Osteocyte (in vitro differentiated cells): ENCODE data around the gene HECA. TPM values are rescaled to one million over a fixed set of nuclear protein-coding genes. Genes with fewer than 3 reads are reported as not detected.
A peak's percentile ranks its signal among the peaks of the same experiment; 100 is the strongest.

Experiments used
- DNase-seq: peaks from one replicate; pipeline ENCODE4 v3.0.0; 2021; ENCODE audit warnings: mixed read lengths; ENCODE audit not compliant: unreplicated experiment; ENCODE audit errors: extremely low spot score
- H3K27ac Mint-ChIP-seq: one replicate; pipeline ENCODE4 v1.8.0; 2021; ENCODE audit warnings: mild to moderate bottlenecking, mixed read lengths; ENCODE audit not compliant: unreplicated experiment
- H3K27me3 Mint-ChIP-seq: one replicate; pipeline ENCODE4 v1.8.0; 2021; ENCODE audit warnings: mixed read lengths; ENCODE audit not compliant: unreplicated experiment
- H3K36me3 Mint-ChIP-seq: one replicate; pipeline ENCODE4 v1.8.0; 2021; ENCODE audit warnings: mixed read lengths; ENCODE audit not compliant: unreplicated experiment
- H3K4me1 Mint-ChIP-seq: one replicate; pipeline ENCODE4 v1.8.0; 2021; ENCODE audit warnings: mixed read lengths; ENCODE audit not compliant: unreplicated experiment
- H3K4me3 Mint-ChIP-seq: one replicate; pipeline ENCODE4 v1.8.0; 2021; ENCODE audit warnings: mild to moderate bottlenecking, moderate library complexity, mixed read lengths; ENCODE audit not compliant: unreplicated experiment
- H3K9me3 Mint-ChIP-seq: one replicate; pipeline ENCODE4 v1.8.0; 2021; ENCODE audit warnings: mixed read lengths; ENCODE audit not compliant: unreplicated experiment
- total RNA-seq: library from RNA; stranded (reverse); gene quantifications from 2 replicates; pipeline ENCODE4 v1.2.1, GENCODE V29; 2021
- TF ChIP-seq, protein P1 (sequence below): fragments of 200-600 bp; sonication (generic); IDR thresholded peaks from 2 replicates; pipeline ENCODE4 v1.5.0; 2021; ENCODE audit warnings: antibody characterized with exemption, mild to moderate bottlenecking, moderate library complexity

The HECA gene
- total RNA-seq, 1 donor from 2014 or later, result 24.3 TPM

DNA sequence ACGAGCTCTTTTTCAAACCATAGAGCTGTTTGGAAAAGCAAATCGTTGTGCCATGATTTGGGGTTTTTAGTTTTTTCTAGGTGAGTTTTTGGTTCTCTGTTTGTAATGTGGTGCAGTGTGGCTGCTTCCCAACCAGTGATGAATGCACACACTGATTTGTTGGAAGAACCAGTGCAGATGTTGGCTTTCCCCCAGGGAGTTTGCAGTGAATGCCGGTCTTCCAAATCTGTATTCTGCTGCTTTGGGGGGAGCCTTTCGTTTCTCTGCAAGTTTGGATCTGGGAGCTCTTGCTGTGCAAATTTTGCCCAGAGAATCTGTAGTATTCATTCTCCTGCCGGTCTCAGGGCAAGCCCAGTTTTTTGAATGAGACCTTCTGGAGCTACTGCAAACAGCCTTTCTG lies 14.5 kb downstream of the HECA start:
- TF ChIP-seq, protein P1, sequence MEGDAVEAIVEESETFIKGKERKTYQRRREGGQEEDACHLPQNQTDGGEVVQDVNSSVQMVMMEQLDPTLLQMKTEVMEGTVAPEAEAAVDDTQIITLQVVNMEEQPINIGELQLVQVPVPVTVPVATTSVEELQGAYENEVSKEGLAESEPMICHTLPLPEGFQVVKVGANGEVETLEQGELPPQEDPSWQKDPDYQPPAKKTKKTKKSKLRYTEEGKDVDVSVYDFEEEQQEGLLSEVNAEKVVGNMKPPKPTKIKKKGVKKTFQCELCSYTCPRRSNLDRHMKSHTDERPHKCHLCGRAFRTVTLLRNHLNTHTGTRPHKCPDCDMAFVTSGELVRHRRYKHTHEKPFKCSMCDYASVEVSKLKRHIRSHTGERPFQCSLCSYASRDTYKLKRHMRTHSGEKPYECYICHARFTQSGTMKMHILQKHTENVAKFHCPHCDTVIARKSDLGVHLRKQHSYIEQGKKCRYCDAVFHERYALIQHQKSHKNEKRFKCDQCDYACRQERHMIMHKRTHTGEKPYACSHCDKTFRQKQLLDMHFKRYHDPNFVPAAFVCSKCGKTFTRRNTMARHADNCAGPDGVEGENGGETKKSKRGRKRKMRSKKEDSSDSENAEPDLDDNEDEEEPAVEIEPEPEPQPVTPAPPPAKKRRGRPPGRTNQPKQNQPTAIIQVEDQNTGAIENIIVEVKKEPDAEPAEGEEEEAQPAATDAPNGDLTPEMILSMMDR, result no peak
- DNase-seq, result no peak
- no peak overlapping the region for H3K27ac Mint-ChIP-seq
- H3K4me3 Mint-ChIP-seq, result no peak overlapping the region
- peaks cover 62% of the 10 kb centered on the region for H3K4me1 Mint-ChIP-seq
- H3K9me3 Mint-ChIP-seq, result no peaks in the 10 kb centered on the region
- H3K27me3 Mint-ChIP-seq, result no peaks in the 10 kb centered on the region
- peaks cover 3% of the 10 kb centered on the region for H3K36me3 Mint-ChIP-seq

DNA sequence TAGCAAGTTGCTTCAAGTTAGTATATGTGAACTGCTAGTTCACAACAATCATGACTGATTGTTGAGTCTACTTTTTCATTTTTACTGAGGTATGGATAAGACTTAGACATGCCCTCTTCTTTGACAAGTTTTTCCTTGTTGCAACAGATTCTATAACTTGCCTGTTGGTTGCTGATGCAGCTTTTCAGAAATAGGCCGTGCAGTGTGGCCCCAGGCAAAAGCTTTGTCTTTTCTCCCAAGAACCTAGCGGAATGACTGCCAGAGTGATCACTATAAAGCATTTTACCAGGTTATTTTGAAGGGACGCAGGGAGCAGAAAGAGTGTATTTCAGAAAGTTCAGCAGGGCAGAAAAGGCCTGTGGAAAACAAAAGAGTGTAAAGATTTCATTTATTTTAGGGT lies 16.0 kb downstream of the HECA start:
- H3K4me1 Mint-ChIP-seq, result peaks cover 59% of the 10 kb centered on the region
- no peaks in the 10 kb centered on the region for H3K27me3 Mint-ChIP-seq
- no peaks in the 10 kb centered on the region for H3K9me3 Mint-ChIP-seq
- H3K4me3 Mint-ChIP-seq, result no peak overlapping the region
- peaks cover 3% of the 10 kb centered on the region for H3K36me3 Mint-ChIP-seq
- TF ChIP-seq, protein P1, result no peak
- DNase-seq, result no peak
- H3K27ac Mint-ChIP-seq, result peak overlapping the region; percentile 16

DNA sequence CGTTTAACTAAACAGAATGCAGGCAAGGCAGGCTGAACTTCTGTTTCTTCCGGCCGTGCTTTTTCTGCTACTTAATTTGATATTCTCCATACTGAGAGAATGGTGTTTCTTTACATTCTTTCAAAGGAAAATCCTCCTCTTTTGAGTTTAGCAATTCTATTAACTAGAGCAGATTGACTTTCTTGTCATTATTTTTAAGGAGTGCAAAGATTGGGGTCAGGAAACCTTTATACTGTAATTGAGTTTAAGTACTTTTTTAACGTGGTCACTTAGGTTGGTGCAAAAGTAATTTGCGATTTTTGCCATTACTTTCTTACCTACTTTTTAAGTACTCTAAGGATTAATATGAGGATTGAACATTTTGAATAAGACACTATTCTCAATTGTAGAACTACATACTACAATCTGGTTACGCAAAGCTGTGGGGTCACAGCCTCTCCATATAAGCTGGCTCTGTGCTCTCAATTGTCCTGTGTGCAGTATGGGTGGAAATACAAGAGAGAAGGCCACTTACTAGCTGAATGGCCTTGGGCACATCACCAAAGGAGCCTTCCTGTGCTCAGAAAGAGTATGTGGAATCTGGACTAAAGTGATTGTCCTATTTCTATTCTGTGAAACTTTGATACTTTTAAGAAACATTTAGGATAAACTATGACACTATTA lies 16.7 kb downstream of the HECA start:
- Mint-ChIP-seq H3K9me3 (no peaks in the 10 kb centered on the region), H3K4me1 (peaks cover 62% of the 10 kb centered on the region), H3K27ac (no peak overlapping the region), H3K4me3 (no peak overlapping the region), H3K27me3 (no peaks in the 10 kb centered on the region), H3K36me3 (peaks cover 3% of the 10 kb centered on the region)
- TF ChIP-seq, protein P1, result no peak
- DNase-seq, result no peak

DNA sequence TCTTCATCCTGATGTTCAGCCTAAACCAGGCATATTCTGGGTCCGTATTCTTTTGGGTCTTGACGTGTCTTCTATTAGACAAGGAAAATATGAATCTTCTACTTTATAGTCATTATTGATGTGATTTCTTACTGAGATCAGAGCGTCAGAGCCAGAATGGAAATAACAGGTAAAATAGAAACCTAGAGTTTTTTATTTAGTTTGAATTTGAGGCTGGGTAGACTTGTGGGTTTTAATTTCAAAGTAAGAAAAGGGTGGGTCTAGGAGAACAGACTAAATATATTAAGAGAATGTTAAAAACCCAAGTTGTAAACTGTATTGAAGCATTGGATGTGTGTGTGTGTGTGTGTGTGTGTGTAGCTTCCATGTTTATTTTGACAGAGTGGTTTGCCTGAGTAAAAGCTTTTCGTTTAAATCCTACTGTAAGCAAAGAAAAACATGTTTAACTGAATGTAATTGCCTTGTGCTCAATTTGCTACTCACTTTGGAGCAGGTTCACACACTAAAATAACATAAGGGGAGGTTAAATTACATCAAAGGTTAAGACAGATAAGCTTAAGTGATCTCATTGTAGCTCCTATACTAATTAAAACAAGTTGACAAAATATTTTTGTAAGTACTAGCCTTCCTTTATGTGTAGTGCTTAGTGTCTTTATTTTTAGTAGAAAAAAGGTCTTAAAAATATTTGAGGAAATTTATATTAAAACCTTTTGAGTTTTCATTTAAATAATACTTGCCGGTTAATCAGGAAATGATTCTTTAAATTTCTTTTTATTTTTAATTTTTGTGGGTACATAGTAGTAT lies 17.4 kb downstream of the HECA start:
- Mint-ChIP-seq H3K27me3 (no peaks in the 10 kb centered on the region), H3K9me3 (no peaks in the 10 kb centered on the region), H3K4me1 (peaks cover 64% of the 10 kb centered on the region), H3K27ac (no peak overlapping the region), H3K4me3 (no peak overlapping the region), H3K36me3 (no peaks in the 10 kb centered on the region)
- TF ChIP-seq, protein P1, result no peak
- DNase-seq, result no peak

DNA sequence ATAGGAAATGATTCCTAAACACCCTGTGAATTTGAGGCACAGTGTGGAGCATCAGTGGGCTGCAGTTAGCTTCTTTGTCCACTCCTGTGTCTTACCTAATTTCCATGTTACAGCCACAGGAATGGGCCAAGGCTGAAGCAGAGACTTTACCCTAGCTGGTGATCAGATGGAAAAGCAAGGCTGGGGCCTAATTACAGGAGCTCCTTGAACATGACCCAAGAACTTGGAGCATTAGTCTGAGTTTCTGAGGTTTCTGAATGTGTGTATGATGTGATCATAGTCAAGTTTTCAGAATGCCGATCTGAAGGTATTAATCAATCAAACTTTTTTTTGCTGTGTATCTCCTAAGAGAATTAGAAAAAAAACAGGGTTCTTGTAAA lies 18.0 kb downstream of the HECA start:
- Mint-ChIP-seq H3K36me3 (peaks cover 3% of the 10 kb centered on the region), H3K4me3 (no peak overlapping the region), H3K4me1 (peaks cover 61% of the 10 kb centered on the region), H3K27ac (no peak overlapping the region), H3K27me3 (no peaks in the 10 kb centered on the region), H3K9me3 (no peaks in the 10 kb centered on the region)
- TF ChIP-seq, protein P1, result no peak
- DNase-seq, result no peak
